ENCODE data around the gene IL1R2.
A peak's percentile ranks its signal among the peaks of the same experiment; 100 is the strongest.
"Not testable (repeated sequence)": the region's sequence is repeated elsewhere in the genome, so short reads cannot be mapped to it uniquely, and the experiment has no call there.

Gene IL1R2

GRCh38 chr2:102060792-102061191, 69.0 kb downstream of the IL1R2 start:
- no peak for DNase-seq (ENCODE audit: low read depth in 2 of 2)

- DNase-seq (ENCODE audit: low read depth in 2 of 2) = no peak
Observed at GRCh38 chr2:102061286-102061699, 69.5 kb downstream of the IL1R2 start.

GRCh38 chr2:102061962-102062795, 70.4 kb downstream of the IL1R2 start:
- DNase-seq (ENCODE audit: low read depth in 2 of 2) = no peak

- no peak for DNase-seq (ENCODE audit: low read depth in 2 of 2)
Observed at GRCh38 chr2:102062802-102063201, 71.0 kb downstream of the IL1R2 start.

- DNase-seq (ENCODE audit: low read depth in 2 of 2) = no peak
Observed at GRCh38 chr2:102063487-102063911, 71.7 kb downstream of the IL1R2 start.

- peak in 1 of 2 donors; percentile 29 for DNase-seq (ENCODE audit: low read depth in 2 of 2)
Observed at GRCh38 chr2:102063941-102064678, 72.3 kb downstream of the IL1R2 start.

- DNase-seq (ENCODE audit: low read depth in 2 of 2) = no peak
Observed at GRCh38 chr2:102064679-102065674, 73.2 kb downstream of the IL1R2 start.

GRCh38 chr2:102065675-102066252, 74.0 kb downstream of the IL1R2 start:
- DNase-seq (ENCODE audit: low read depth in 2 of 2) = no peak

GRCh38 chr2:102066554-102066953, 74.8 kb downstream of the IL1R2 start:
- DNase-seq (ENCODE audit: low read depth in 2 of 2) = no peak

GRCh38 chr2:102068126-102068525, 76.4 kb downstream of the IL1R2 start:
- not testable (repeated sequence) for DNase-seq (ENCODE audit: low read depth in 2 of 2)

GRCh38 chr2:102069311-102069974, 77.7 kb downstream of the IL1R2 start:
- no peak for DNase-seq (ENCODE audit: low read depth in 2 of 2)

GRCh38 chr2:102070058-102070642, 78.4 kb downstream of the IL1R2 start:
- DNase-seq (ENCODE audit: low read depth in 2 of 2) = no peak

GRCh38 chr2:102072741-102073140, 81.0 kb downstream of the IL1R2 start:
- no peak for DNase-seq (ENCODE audit: low read depth in 2 of 2)

- no peak for DNase-seq (ENCODE audit: low read depth in 2 of 2)
Observed at GRCh38 chr2:102073168-102073724, 81.5 kb downstream of the IL1R2 start.

GRCh38 chr2:102074152-102074783, 82.5 kb downstream of the IL1R2 start:
- DNase-seq (ENCODE audit: low read depth in 2 of 2) = no peak

GRCh38 chr2:102075479-102075878, 83.7 kb downstream of the IL1R2 start:
- no peak for DNase-seq (ENCODE audit: low read depth in 2 of 2)

- DNase-seq (ENCODE audit: low read depth in 2 of 2) = no peak
Observed at GRCh38 chr2:102076512-102076911, 84.8 kb downstream of the IL1R2 start.
